ENCODE results near the gene NAPEPLD.
"Not testable (repeated sequence)": the region's sequence is repeated elsewhere in the genome, so short reads cannot be mapped to it uniquely, and the experiment has no call there.

NAPEPLD gene

GRCh38 chr7:103106005-103106702, 42.7 kb downstream of the NAPEPLD start:
- DNase-seq: no peak

DNA sequence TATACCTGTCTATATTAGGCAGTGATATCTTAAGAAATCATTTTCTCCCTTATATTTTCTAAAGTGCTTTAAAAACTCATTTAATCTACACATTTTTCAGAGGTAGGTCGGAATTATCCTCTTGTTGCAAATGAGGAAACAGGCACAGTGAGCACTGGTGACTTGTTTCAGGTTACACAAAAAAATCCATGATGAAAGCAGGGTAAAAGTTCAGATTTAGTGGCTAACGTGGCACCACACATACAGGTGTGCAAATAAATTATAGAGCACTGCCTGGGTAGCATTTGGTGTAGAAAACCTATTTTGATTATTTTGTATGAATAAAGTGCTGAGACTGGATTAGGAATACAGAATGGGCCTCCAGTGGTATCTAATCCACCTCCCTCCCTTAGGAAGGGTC, 47.4 kb downstream of the NAPEPLD start:
- no peak for DNase-seq

DNA sequence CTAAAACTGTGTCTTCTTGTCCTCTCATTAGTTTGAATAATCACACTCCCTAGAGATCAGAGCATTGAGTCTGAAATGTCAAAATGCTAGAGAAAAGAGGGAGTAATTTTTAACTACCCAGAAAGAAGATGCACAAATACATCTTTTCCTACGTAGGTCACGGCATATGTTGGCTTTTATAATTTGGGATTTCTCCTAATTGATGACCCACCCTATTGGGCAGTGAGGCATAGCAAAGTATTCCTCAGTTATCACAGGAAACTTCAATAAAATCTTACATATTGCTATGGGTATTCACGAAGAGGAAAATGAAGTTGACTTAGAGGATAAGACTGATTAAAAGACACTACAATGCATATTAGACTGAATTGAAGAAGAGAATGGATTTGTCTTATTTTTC, 48.6 kb downstream of the NAPEPLD start:
- no peak for DNase-seq

- no peak for DNase-seq
Observed at GRCh38 chr7:103097041-103097440, 51.9 kb downstream of the NAPEPLD start.

GRCh38 chr7:103095558-103095957, 53.3 kb downstream of the NAPEPLD start:
- DNase-seq: not testable (repeated sequence)

DNA sequence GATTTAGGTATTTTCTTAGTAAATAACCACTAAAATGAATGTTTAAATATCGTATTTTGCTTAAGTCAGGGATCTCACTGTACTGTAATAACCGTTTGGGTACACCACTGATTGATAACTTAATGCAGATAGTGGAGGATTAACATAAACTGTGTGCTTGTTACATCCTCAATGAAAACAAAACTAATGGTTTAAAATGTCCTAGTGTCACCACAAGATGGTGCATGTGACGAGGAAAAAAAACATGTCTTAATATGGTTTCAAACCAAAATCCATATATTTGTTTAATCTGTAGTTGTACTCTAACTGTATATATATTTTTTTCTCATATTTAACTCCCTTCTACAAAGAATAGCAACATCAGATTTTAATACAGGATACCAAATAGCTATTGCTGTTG, 54.8 kb downstream of the NAPEPLD start:
- no peak for DNase-seq

GRCh38 chr7:103093429-103093828, 55.5 kb downstream of the NAPEPLD start:
- DNase-seq: no peak

DNA sequence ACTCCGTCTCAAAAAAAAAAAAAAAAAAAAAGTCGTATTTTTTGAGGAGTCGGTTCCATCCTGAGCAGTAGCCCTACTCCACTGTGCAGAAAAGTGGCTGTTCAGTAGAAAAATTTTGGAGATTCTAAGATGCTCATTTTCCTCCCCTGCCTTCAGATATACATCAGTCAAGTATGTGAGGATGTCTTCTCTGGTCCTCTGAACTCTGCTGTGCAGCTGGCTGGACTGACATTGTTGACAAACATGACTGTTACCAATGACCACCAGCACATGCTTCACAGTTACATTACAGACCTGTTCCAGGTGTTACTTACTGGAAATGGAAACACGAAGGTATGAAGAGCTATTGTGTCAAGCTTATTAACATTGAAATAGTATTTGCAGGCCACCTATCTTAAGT, 56.6 kb downstream of the NAPEPLD start:
- not testable (repeated sequence) for DNase-seq

DNA sequence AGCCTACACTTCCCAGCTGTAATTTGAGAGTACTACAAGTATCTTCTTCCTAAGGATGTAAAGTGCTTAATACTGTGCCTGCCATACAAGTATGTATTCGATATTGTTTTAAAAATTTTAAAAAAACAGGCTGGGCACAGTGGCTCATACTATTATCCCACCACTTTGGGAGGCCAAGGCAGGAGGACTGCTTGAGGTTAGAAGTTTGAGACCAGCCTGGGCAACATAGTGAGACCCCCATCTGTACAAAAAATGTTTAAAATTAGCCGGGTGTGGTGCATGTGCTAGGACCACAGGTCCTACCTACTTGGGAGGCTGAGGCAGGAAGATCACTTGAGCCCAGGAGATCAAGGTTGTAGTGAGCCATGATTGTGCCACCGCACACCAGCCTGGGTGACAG, 65.7 kb downstream of the NAPEPLD start:
- DNase-seq: no peak

DNA sequence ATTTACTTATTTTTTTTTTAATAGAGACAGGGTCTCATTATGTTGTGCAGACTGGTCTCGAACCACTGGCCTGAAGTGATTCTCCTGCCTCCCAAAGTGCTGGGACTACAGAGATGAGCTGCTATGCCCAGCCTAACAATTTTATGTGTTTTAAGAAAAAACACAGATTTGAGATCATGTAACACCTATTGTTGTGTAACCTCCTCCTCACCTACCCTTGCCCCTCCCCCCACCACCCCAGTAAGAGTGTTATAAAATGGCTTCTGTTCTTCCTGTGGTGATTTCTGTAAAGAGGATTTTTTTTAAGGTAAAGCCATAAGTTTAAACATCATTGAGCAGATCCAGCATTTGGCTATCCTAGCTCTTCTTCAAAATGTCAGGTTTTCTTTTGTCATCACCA, 66.4 kb downstream of the NAPEPLD start:
- no peak for DNase-seq

DNA sequence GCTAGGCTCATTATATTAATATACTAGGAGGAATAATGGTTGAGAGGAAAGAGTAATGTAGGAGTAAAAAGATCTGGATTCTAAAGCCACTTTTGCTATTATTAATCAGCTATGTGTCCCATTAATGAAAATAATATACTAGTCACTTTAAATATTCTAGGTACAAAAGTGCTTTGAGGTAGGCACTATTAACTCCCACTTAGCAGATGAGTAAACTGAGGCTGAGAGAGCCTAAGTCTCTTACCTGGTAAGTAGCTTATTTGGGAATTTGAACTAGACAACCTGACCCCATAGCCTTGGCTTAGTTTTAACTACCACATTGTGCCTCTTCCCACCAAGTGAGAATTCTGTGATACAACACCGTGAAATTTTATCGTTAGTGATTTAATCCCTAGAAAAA, 68.0 kb downstream of the NAPEPLD start:
- no peak for DNase-seq

- no peak for DNase-seq
Observed at GRCh38 chr7:103079836-103080235, 69.1 kb downstream of the NAPEPLD start.

GRCh38 chr7:103078226-103078625, 70.7 kb downstream of the NAPEPLD start:
- DNase-seq: not testable (repeated sequence)

DNA sequence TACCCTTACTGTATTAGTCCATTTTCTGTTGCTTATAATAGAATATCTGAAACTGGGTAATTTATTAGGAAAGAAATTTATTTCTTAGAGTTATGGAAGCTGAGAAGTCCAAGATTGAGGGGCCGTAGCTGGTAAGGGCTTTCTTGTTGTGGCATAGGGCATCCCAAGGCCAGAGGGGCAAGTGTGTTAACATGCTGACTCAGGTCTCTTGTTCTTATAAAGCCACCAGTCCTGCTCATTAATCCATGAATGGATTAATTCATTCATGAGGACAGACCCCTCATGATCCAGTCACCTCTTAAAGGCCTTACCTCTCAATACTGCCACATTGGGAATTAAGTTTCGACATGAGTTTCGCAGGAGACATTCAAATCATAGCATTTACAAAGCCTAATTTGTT, 71.6 kb downstream of the NAPEPLD start:
- DNase-seq: no peak

DNA sequence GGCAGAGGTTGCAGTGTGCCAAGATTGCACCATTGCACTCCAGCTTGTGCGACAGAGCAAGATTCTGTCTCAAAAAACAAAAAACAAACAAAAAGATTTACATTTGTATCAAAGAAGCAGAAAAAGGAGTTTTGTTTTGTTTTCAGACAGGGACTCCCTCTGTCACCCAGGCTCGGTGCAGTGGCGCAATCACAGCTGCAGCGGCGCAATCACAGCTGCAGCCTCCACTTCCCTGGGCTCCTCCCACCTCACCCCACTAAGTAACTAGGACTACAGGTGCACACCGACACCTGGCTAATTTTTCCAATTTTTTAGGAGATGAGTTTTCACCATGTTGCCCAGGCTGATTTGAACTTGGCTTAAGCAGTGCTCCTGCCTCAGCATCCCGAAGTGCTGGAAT, 72.1 kb downstream of the NAPEPLD start:
- DNase-seq: no peak

DNA sequence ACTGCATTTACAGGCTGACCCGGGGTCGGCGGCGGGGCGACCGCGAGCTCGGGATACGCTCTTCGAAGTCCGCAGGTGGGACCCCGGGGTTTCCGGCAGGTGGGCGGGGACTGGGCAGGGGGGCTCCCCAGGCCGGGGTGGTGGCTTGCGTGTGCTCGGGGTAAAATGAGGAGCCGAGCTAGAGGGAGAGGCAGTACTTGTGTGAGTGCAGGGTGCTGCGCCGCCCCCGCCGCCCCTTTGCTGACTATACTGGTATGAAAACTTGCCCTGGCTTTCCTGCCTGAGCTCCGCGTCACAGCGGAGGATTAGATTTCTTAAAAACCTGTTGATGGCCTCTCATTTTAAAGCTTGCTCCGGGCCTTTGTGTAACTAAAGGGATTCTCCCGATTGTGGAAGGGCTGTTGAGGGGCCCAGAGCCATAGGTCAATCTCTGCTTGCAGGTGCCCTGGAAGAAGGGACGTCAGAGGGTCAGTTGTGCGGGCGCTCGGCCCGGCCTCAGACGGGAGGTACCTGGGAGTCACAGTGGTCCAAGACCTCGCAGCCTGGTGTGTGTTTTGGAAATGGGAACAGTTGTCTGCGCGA, 73.5 kb downstream of the NAPEPLD start:
- DNase-seq: peak; percentile 41

- DNase-seq: peak; percentile 93
Observed at GRCh38 chr7:103074519-103075336, 74.2 kb downstream of the NAPEPLD start, which contains the start of the genes ARMC10 and FBXL13. ARMC10 (plus strand) TSS chr7:103075140; CDS start chr7:103075273, 133 bp downstream. FBXL13 (minus strand) TSS chr7:103074796.

GRCh38 chr7:103073989-103074518, 74.8 kb downstream of the NAPEPLD start:
- DNase-seq: no peak

DNA sequence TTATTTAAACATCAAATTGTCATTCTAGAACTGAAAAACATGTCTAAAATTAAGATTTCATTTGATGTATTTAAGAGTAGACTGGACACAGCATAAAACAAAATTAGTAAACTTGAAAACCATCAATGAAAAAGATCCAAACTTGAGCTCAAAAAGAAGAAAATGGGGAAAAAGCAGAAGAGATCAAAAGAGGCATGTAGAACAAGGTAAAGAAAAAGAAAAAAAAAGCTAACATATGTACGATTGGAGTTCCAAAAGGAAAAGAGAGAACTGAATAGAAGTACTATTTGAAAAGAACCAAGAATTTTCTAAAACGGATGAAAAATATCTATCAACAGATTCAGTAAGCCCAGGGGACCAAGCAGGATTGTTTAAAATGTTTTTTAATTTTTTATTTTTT, 77.9 kb downstream of the NAPEPLD start:
- no peak for DNase-seq

GRCh38 chr7:103068414-103069403, 80.2 kb downstream of the NAPEPLD start:
- DNase-seq: no peak

- DNase-seq: no peak
Observed at GRCh38 chr7:103065667-103066066, 83.2 kb downstream of the NAPEPLD start.

- DNase-seq: no peak
Observed at GRCh38 chr7:103063895-103064294, 85.0 kb downstream of the NAPEPLD start.

Measured in NCI-H1436 (cell line).